Loucy (cell line): ENCODE results near the gene GABRQ.

Experiments
- H2AFZ ChIP-seq: fragments of 200-600 bp; sonication (generic); 2 replicates; pipeline ENCODE4 v1.6.0; 2016; ENCODE audit warnings: antibody characterized with exemption, mild to moderate bottlenecking, low read length, moderate library complexity
- H3F3A ChIP-seq: fragments of 200-600 bp; 2 replicates; pipeline ENCODE4 v1.6.0; 2016; ENCODE audit warnings: antibody characterized with exemption, low read depth, mild to moderate bottlenecking
- H3K27me3 ChIP-seq: fragments of 200-600 bp; sonication (generic); 2 replicates; pipeline ENCODE4 v1.6.1; 2014; ENCODE audit warnings: low read length, mild to moderate bottlenecking; ENCODE audit not compliant: insufficient read depth, poor library complexity, severe bottlenecking
- H3K36me3 ChIP-seq: fragments of 200-600 bp; sonication (generic); 2 replicates; pipeline ENCODE4 v1.6.1; 2016; ENCODE audit warnings: low read length; ENCODE audit not compliant: insufficient read depth
- H3K4me1 ChIP-seq: fragments of 200-600 bp; sonication (generic); 2 replicates; pipeline ENCODE4 v1.5.1; 2014; ENCODE audit warnings: low read length, mild to moderate bottlenecking; ENCODE audit not compliant: insufficient read depth, poor library complexity, severe bottlenecking
- H3K4me2 ChIP-seq: fragments of 200-600 bp; sonication (generic); 2 replicates; pipeline ENCODE4 v1.6.0; 2014; ENCODE audit warnings: antibody characterized with exemption, low read length, low read depth, mild to moderate bottlenecking; ENCODE audit not compliant: poor library complexity, severe bottlenecking
- H3K4me3 ChIP-seq: fragments of 200-600 bp; sonication (generic); 2 replicates; pipeline ENCODE4 v1.5.1; 2014; ENCODE audit warnings: low read length, mild to moderate bottlenecking, mixed read lengths; ENCODE audit not compliant: poor library complexity, severe bottlenecking
- H3K79me2 ChIP-seq: fragments of 200-600 bp; sonication (generic); 2 replicates; pipeline ENCODE4 v1.6.1; 2014; ENCODE audit warnings: low read length; ENCODE audit not compliant: insufficient read depth
- H3K9ac ChIP-seq: fragments of 200-600 bp; sonication (generic); 2 replicates; pipeline ENCODE4 v1.6.0; 2014; ENCODE audit warnings: mild to moderate bottlenecking, low read depth, low read length, moderate library complexity; ENCODE audit not compliant: poor library complexity, severe bottlenecking
- H3K9me2 ChIP-seq: fragments of 200-600 bp; sonication (generic); replicated peaks from 2 replicates; pipeline ENCODE4 v1.6.1; 2016; ENCODE audit warnings: low read depth, low read length, mixed read lengths
- H3K9me3 ChIP-seq: fragments of 200-600 bp; sonication (generic); 2 replicates; pipeline ENCODE4 v1.6.1; 2014; ENCODE audit warnings: mild to moderate bottlenecking, antibody characterized with exemption, low read length, low read depth; ENCODE audit not compliant: insufficient read depth
- H4K20me1 ChIP-seq: fragments of 200-600 bp; sonication (generic); 2 replicates; pipeline ENCODE4 v1.6.0; 2014; ENCODE audit warnings: antibody characterized with exemption, low read length, mild to moderate bottlenecking; ENCODE audit not compliant: insufficient read depth, poor library complexity, severe bottlenecking
- CTCF ChIP-seq: fragments of 200-600 bp; sonication (generic); conservative IDR thresholded peaks from 2 replicates; pipeline ENCODE4 v1.5.1; 2014; ENCODE audit warnings: mild to moderate bottlenecking, antibody characterized with exemption, low read length
- EZH2phosphoT487 ChIP-seq: fragments of 200-600 bp; IDR thresholded peaks from 2 replicates; pipeline ENCODE4 v1.6.1; 2018; ENCODE audit warnings: antibody characterized with exemption, mild to moderate bottlenecking, moderate library complexity, borderline replicate concordance

Gene GABRQ

DNA sequence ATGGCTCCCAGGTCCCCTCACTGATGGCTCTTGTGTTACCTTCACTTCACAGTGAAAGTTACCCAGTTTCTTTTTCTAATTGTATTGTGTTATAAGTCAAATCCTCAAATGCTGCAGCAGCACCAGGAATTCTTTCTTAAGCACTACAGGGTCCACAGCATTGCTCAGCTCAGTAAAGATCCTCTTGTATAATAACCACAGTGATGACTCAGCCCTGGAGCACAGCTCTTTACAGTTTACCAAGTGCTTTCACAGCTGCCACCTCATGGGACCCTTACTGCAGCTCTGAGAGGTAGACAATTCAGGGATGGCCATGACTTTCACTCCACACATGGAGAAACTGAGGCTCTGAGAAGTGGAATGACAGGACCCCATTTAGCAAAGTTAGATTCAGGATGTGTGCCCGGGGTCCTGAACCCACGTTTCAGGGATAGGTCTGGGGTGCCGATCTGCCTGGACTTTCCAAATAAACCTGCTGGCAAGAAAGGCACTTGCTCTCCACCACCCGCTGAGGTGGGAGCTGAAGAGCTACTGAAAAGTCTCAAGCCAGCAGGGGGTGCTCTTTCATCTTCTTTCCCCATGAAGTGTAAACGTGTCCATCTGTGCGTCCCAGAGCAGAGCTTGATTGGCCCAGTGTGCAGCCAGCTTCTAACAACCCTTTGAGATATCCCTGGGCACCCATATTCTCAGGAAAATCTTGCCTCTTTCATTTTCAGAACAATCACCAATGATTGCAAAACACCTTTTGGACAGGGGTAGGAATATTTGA is 35.7 kb upstream of the GABRQ start:
- Histone ChIP-seq H3K9ac (no peak overlapping the region), H3K9me2 (no peaks in the 10 kb centered on the region), H3K4me1 (no peaks in the 10 kb centered on the region), H3K4me2 (no peak overlapping the region), H3K4me3 (no peak overlapping the region), H3K9me3 (no peaks in the 10 kb centered on the region), H4K20me1 (no peaks in the 10 kb centered on the region), H3K36me3 (no peaks in the 10 kb centered on the region), H3F3A (no peaks in the 10 kb centered on the region), H2AFZ (no peak overlapping the region), H3K27me3 (no peaks in the 10 kb centered on the region), H3K79me2 (no peaks in the 10 kb centered on the region)
- TF ChIP-seq EZH2phosphoT487 (no peak), CTCF (0 out of 2 replicates have a peak, but pooled peaks have one; percentile 22)

GRCh38 chrX:152614791-152615190 is 22.9 kb upstream of the GABRQ start:
- Histone ChIP-seq H2AFZ (no peak overlapping the region), H3K4me1 (no peaks in the 10 kb centered on the region), H3F3A (no peaks in the 10 kb centered on the region), H4K20me1 (no peaks in the 10 kb centered on the region), H3K36me3 (no peaks in the 10 kb centered on the region), H3K9me3 (no peaks in the 10 kb centered on the region), H3K79me2 (no peaks in the 10 kb centered on the region), H3K4me2 (no peak overlapping the region), H3K9ac (no peak overlapping the region), H3K9me2 (no peaks in the 10 kb centered on the region), H3K27me3 (no peaks in the 10 kb centered on the region), H3K4me3 (no peak overlapping the region)
- TF ChIP-seq EZH2phosphoT487, result no peak
- no peak for TF ChIP-seq CTCF

GRCh38 chrX:152619897-152620296 is 17.8 kb upstream of the GABRQ start:
- Histone ChIP-seq H3K79me2 (no peaks in the 10 kb centered on the region), H4K20me1 (no peaks in the 10 kb centered on the region), H2AFZ (no peak overlapping the region), H3K36me3 (no peaks in the 10 kb centered on the region), H3K4me1 (no peaks in the 10 kb centered on the region), H3K9me2 (no peaks in the 10 kb centered on the region), H3K9me3 (no peaks in the 10 kb centered on the region), H3K27me3 (no peaks in the 10 kb centered on the region), H3K4me3 (no peak overlapping the region), H3K9ac (no peak overlapping the region), H3K4me2 (no peak overlapping the region), H3F3A (no peaks in the 10 kb centered on the region)
- TF ChIP-seq EZH2phosphoT487 (no peak), CTCF (no peak)
